ENCODE measurements around the gene SPIRE2. TPM values are rescaled to one million over a fixed set of nuclear protein-coding genes. Genes with fewer than 3 reads are reported as not detected.
A peak's percentile ranks its signal among the peaks of the same experiment; 100 is the strongest.

SPIRE2 gene
- total and polyA plus RNA-seq, 12 donors: 2.8 to 14.4 (median 5.0) TPM

DNA sequence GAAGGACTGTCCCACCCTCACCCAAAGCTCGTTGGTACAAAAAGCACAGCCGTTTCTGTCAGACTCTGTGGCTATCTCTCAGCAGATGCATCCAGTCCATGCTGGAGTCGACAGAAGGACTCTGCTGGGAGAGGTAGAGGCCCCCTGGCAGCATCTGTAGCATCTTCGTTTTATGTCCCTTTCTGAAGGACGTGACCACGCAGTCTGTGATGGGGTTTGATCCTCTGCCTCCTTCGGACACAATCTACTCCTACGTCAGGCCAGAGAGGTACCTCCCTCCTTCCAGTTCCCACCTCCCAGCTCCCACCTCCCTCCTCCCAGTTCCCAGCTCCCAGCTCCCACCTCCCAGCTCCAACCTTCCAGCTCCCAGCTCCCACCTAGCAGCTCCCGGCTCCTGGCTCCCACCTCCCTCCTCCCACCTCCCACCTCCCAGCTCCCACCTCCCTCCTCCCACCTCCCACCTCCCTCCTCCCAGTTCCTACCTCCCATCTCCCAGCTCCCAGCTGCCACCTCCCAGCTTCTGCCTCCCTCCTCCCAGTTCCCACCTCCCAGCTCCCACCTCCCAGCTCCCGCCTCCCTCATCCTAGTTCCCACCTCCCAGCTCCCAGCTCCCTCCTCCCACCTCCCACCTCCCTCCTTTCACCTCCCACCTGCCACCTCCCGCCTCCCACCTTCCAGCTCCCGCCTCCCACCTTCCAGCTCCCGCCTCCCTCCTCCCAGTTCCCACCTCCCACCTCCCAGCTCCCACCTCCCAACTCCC is 79.0 kb downstream of the SPIRE2 start:
- H3K9me3 ChIP-seq (replicated peaks in 1 of 3): no peaks in the 10 kb centered on the region
- no peaks in the 10 kb centered on the region for H3K27me3 ChIP-seq
- DNase-seq: no peak
- H3K4me3 ChIP-seq: no peak overlapping the region
- TF ChIP-seq, protein P1, sequence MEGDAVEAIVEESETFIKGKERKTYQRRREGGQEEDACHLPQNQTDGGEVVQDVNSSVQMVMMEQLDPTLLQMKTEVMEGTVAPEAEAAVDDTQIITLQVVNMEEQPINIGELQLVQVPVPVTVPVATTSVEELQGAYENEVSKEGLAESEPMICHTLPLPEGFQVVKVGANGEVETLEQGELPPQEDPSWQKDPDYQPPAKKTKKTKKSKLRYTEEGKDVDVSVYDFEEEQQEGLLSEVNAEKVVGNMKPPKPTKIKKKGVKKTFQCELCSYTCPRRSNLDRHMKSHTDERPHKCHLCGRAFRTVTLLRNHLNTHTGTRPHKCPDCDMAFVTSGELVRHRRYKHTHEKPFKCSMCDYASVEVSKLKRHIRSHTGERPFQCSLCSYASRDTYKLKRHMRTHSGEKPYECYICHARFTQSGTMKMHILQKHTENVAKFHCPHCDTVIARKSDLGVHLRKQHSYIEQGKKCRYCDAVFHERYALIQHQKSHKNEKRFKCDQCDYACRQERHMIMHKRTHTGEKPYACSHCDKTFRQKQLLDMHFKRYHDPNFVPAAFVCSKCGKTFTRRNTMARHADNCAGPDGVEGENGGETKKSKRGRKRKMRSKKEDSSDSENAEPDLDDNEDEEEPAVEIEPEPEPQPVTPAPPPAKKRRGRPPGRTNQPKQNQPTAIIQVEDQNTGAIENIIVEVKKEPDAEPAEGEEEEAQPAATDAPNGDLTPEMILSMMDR (IDR thresholded peaks at IDR 0.05): no peak
- TF ChIP-seq POLR2A (IDR thresholded peaks at IDR 0.05): no peak
- WGBS, 4 donors: 95 to 99% (median 96%) methylated on average over 10 to 13 of the region's 13 CpGs
- intact Hi-C loops (cut with DNase I): no loop called here
- H3K4me1 ChIP-seq (replicated peaks in 1 of 2): peaks cover 0 to 5% of the 10 kb centered on the region in 2 donors
- H3K36me3 ChIP-seq (replicated peaks in 1 of 2): peaks cover 0 to 76% of the 10 kb centered on the region in 2 donors
- no peak overlapping the region for H3K27ac ChIP-seq

DNA sequence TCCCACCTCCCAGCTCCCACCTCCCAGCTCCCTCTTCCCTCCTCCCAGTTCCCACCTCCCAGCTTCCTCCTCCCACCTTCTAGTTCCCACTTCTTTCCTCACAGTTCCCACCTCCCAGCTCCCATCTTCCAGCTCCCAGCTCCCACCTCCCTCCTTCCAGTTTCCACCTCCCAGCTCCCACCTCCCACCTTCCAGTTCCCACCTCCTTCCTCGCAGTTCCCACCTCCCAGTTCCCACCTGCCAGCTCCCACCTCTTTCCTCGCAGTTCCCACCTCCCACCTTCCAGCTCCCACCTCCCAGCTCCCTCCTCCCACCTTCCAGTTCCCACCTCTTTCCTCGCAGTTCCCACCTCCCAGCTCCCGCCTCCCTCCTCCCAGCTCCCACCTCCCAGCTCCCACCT is 80.0 kb downstream of the SPIRE2 start:
- intact Hi-C loops (cut with DNase I): no loop called here
- no peak overlapping the region for H3K4me3 ChIP-seq
- no peak overlapping the region for H3K27ac ChIP-seq
- no peaks in the 10 kb centered on the region for H3K9me3 ChIP-seq (replicated peaks in 1 of 3)
- TF ChIP-seq, protein P1 (IDR thresholded peaks at IDR 0.05): no peak
- no peak for TF ChIP-seq POLR2A (IDR thresholded peaks at IDR 0.05)
- peaks cover 0 to 73% of the 10 kb centered on the region in 2 donors for H3K36me3 ChIP-seq (replicated peaks in 1 of 2)
- no peaks in the 10 kb centered on the region for H3K27me3 ChIP-seq
- no peak for DNase-seq
- peaks cover 0 to 5% of the 10 kb centered on the region in 2 donors for H3K4me1 ChIP-seq (replicated peaks in 1 of 2)
- WGBS, 4 donors: 81 to 100% (median 91%) methylated on average over 4 of the region's 4 CpGs

DNA sequence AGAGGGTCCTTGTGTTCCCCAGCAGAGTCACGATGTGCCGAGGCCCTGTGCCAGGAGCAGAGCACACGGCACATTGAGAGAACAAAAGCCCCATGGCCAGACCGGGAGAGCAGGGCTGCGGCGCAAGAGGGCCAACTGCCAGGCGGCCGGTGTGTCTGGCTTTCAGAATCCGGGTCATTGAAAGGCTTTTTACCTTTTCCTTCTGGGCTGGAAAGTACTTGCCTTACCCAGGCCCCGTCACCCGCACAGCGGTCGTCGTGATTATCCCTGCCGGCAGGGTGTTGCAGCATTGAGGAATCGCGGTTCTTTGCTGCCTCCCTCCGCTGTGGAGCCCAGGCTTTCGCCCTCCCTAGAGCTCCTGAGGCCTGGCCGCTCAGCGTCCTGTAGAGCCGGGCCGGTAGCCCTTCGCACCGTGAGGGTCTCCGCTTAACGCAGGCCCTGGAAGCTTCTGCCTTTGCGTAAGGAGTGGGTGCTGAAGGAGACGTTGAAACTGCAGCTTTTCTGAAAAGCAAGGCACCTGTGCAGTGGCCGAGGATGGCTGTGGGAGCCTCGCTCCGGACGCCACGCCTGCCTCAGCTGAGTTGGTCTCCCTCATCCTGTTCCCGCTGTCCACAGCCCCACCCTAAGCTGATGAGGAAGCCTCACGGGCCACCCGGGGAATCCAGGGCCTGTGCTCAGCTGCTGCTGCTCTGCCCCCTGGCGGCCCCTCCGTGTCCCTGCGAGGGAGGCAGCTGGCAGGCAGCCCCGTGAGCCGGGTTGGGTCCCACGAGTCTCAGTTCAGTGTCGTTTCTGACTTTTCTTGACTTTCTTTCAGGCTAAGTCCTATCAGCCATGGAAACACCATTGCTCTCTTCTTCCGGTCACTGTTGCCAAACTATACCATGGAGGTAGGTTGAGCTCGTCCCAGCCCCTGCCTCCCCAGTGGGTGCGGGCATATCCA is 81.8 kb downstream of the SPIRE2 start:
- H3K4me1 ChIP-seq (replicated peaks in 1 of 2): peaks cover 0 to 5% of the 10 kb centered on the region in 2 donors
- peaks cover 0 to 55% of the 10 kb centered on the region in 2 donors for H3K36me3 ChIP-seq (replicated peaks in 1 of 2)
- peak; percentile 68 to 90 (median 82) for DNase-seq
- H3K27me3 ChIP-seq: no peaks in the 10 kb centered on the region
- no peak overlapping the region for H3K4me3 ChIP-seq
- intact Hi-C loops (cut with DNase I): no loop called here
- TF ChIP-seq, protein P1 (IDR thresholded peaks at IDR 0.05): peak; percentile 75 to 90 (median 84)
- no peak for TF ChIP-seq POLR2A (IDR thresholded peaks at IDR 0.05)
- 62 to 67% (median 63%) methylated on average over 32 to 47 of the region's 47 CpGs for WGBS, 4 donors
- H3K9me3 ChIP-seq (replicated peaks in 1 of 3): no peaks in the 10 kb centered on the region
- peak overlapping the region in 2 of 5 donors; percentile 10 to 49 for H3K27ac ChIP-seq

DNA sequence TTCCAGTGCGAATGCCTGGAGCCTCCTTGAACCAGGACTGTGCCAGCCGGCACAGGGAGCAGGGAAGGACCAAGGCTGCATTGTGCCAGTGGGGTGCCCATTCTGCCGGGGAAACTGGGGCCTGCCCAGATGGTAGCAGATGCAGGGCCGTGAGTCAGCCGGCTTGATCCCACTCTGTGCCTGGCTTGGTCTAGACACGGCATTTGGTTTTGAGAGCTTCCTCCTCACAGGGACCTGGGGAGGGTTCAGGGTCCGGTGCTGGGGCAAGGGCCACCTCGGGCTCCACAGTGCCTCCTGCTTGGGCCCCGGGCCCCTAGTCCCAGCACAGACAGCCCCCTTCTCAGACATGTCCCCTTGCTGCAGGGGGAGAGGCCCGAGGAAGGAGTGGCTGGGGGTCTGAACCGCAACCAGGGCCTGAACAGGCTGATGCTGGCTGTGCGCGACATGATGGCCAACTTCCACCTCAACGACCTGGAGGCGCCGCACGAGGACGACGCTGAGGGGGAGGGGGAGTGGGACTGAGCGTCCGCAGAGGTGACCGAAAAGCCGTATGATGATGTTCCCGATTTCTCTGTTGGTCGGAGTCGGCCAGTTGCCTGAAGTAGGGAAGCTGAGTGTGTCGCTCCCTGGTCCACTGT is 82.6 kb downstream of the SPIRE2 start:
- H3K36me3 ChIP-seq (replicated peaks in 1 of 2): peaks cover 0 to 47% of the 10 kb centered on the region in 2 donors
- intact Hi-C loops (cut with DNase I): no loop called here
- peak overlapping the region in 2 of 5 donors; percentile 10 to 49 for H3K27ac ChIP-seq
- no peaks in the 10 kb centered on the region for H3K27me3 ChIP-seq
- no peak for DNase-seq
- TF ChIP-seq, protein P1 (IDR thresholded peaks at IDR 0.05): no peak
- TF ChIP-seq POLR2A (IDR thresholded peaks at IDR 0.05): no peak
- peaks cover 0 to 5% of the 10 kb centered on the region in 2 donors for H3K4me1 ChIP-seq (replicated peaks in 1 of 2)
- H3K9me3 ChIP-seq (replicated peaks in 1 of 3): no peaks in the 10 kb centered on the region
- 90 to 94% (median 92%) methylated on average over 16 to 27 of the region's 27 CpGs for WGBS, 4 donors
- no peak overlapping the region for H3K4me3 ChIP-seq
